ENCODE results near the gene BANP. TPM values are rescaled to one million over a fixed set of nuclear protein-coding genes. Genes with fewer than 3 reads are reported as not detected.
"Not testable (repeated sequence)": the region's sequence is repeated elsewhere in the genome, so short reads cannot be mapped to it uniquely, and the experiment has no call there.

BANP gene
- total RNA-seq, 8 experiments from 2014 or later: 12.9 to 28.1 (median 18.5) TPM

GRCh38 chr16:88071908-88072307 is 120.7 kb downstream of the BANP start:
- WGBS, 10 experiments: 98 to 100% (median 100%) methylated on average over 1 to 11 of the region's 33 CpGs; no CpG with 5 or more reads in 7 of the 10 experiments
- no peak overlapping the region for H3K4me3 ChIP-seq
- no peaks in the 10 kb centered on the region for H3K4me1 ChIP-seq (replicated peaks in 1 of 2)
- ATAC-seq (replicated peaks in 6 of 8): no peak
- in situ Hi-C loops (cut with MboI; ENCODE audit: low pct_unique_long_range_greater_than_20kb in 2 of 9, low sequenced_read_pairs in 9 of 9, unreplicated experiment in 9 of 9): no loop called here
- no peak overlapping the region for H3K27ac ChIP-seq

GRCh38 chr16:88072571-88073001 is 121.4 kb downstream of the BANP start:
- 94 to 100% (median 100%) methylated on average over 1 to 6 of the region's 23 CpGs; no CpG with 5 or more reads in 7 of the 10 experiments for WGBS, 10 experiments

DNA sequence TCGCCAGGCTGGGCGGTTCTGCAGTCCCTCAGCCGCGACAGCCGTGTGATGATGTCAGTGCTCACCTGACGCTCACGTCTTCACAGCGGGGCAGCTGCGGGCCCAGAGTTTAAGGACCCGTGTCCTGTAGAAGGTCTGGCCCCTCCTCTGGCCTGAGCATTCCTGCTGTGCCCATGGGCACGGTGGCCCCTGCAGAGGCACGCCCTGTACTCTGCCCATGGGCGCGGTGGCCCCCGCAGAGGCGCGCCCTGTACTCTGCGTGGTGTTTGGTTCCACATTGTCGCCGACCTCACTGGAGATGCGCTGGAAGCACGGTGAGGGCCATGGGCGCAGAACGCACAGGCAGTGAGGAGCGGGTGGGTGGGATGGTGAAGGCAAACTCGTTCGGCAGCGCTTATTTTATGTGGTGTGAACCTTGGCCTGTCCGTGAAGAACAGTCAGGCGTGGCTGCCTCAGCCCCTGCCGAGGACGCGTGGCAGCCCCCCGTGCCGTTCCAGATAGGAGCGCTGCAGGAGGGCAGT is 122.0 kb downstream of the BANP start:
- Histone ChIP-seq H3K4me3 (no peak overlapping the region), H3K4me1 (replicated peaks in 1 of 2) (no peaks in the 10 kb centered on the region), H3K27ac (no peak overlapping the region)
- in situ Hi-C loops (cut with MboI; ENCODE audit: low pct_unique_long_range_greater_than_20kb in 2 of 9, low sequenced_read_pairs in 9 of 9, unreplicated experiment in 9 of 9): no loop called here
- ATAC-seq (replicated peaks in 6 of 8): no peak
- WGBS, 10 experiments: 80 to 100% (median 93%) methylated on average over 2 to 5 of the region's 36 CpGs; no CpG with 5 or more reads in 6 of the 10 experiments

More at GRCh38 chr16:88072571-88073001, 121.4 kb downstream of the BANP start:
- no peaks in the 10 kb centered on the region for H3K4me1 ChIP-seq (replicated peaks in 1 of 2)
- H3K4me3 ChIP-seq: no peak overlapping the region
- in situ Hi-C loops (cut with MboI; ENCODE audit: low pct_unique_long_range_greater_than_20kb in 2 of 9, low sequenced_read_pairs in 9 of 9, unreplicated experiment in 9 of 9): no loop called here
- H3K27ac ChIP-seq: no peak overlapping the region
- ATAC-seq (replicated peaks in 6 of 8): no peak

GRCh38 chr16:88074041-88074440 is 122.8 kb downstream of the BANP start:
- no peak for ATAC-seq (replicated peaks in 6 of 8)
- in situ Hi-C loops (cut with MboI; ENCODE audit: low pct_unique_long_range_greater_than_20kb in 2 of 9, low sequenced_read_pairs in 9 of 9, unreplicated experiment in 9 of 9): no loop called here
- 92 to 100% (median 100%) methylated on average over 1 to 3 of the region's 6 CpGs; no CpG with 5 or more reads in 7 of the 10 experiments for WGBS, 10 experiments

GRCh38 chr16:88076211-88076931 is 125.1 kb downstream of the BANP start:
- H3K27ac ChIP-seq: no peak overlapping the region
- in situ Hi-C loops (cut with MboI; ENCODE audit: low pct_unique_long_range_greater_than_20kb in 2 of 9, low sequenced_read_pairs in 9 of 9, unreplicated experiment in 9 of 9): no loop called here
- no peaks in the 10 kb centered on the region for H3K4me1 ChIP-seq (replicated peaks in 1 of 2)
- 92 to 99% (median 94%) methylated on average over 9 to 22 of the region's 57 CpGs; no CpG with 5 or more reads in 5 of the 10 experiments for WGBS, 10 experiments
- no peak overlapping the region for H3K4me3 ChIP-seq
- no peak for ATAC-seq (replicated peaks in 6 of 8)

More at GRCh38 chr16:88074041-88074440, 122.8 kb downstream of the BANP start:
- Histone ChIP-seq H3K4me1 (replicated peaks in 1 of 2) (no peaks in the 10 kb centered on the region), H3K4me3 (no peak overlapping the region), H3K27ac (no peak overlapping the region)

GRCh38 chr16:88076932-88077320 is 125.7 kb downstream of the BANP start:
- peak in 2 of 8 experiments; percentile 7 to 26 for ATAC-seq (replicated peaks in 6 of 8)
- H3K27ac ChIP-seq: not testable (repeated sequence)

DNA sequence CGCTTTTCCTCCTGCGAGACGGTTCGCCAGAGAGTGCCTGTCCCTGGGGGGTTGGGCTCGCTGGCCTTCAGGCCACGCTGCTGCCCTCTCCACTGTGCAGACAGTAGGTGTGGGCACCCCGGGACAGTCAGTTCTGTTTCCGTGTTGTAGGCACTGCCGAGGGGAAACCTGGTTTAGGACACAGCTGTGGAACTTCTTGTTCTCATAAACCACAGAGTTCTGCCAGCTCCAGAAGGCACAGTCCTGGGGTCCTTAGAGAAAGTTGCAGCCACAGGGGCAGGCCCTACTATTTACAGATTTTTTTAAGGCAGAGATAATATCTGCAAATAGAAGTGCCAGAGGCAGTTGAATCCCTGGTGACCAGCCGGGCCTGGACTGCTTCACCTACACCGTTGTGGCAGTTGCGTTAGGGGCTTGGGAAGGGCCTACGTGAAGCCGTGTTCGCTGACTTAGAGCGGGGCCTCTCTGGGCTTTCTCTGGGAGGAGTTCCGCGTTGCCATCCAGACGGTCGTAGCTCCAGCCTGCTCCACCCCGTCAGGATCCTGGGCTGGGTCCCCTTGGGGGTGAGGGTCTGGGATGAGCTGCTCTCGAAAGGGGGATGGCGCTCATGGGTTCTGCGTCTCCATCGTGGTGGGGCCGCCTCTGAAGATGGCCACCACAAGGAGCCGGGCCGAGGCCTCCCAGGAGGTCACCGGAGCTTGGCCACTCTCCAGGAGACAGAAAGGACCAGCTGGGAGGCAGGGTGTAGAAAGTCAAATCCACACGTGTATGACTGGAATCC is 126.3 kb downstream of the BANP start:
- 76 to 100% (median 94%) methylated on average over 2 to 6 of the region's 30 CpGs; no CpG with 5 or more reads in 3 of the 10 experiments for WGBS, 10 experiments
- no peak overlapping the region for H3K4me3 ChIP-seq
- in situ Hi-C loops (cut with MboI; ENCODE audit: low pct_unique_long_range_greater_than_20kb in 2 of 9, low sequenced_read_pairs in 9 of 9, unreplicated experiment in 9 of 9): no loop called here
- no peaks in the 10 kb centered on the region for H3K4me1 ChIP-seq (replicated peaks in 1 of 2)
- ATAC-seq (replicated peaks in 6 of 8): peak in 2 of 8 experiments; percentile 25 to 48
- H3K27ac ChIP-seq: no peak overlapping the region

More at GRCh38 chr16:88076932-88077320, 125.7 kb downstream of the BANP start:
- whole genome bisulfite sequencing, 10 experiments: 80 to 92% (median 83%) methylated on average over 1 to 2 of the region's 5 CpGs; no CpG with 5 or more reads in 7 of the 10 experiments
- H3K4me1 ChIP-seq (replicated peaks in 1 of 2); H3K4me3 ChIP-seq; in situ Hi-C loops (cut with MboI; ENCODE audit: low pct_unique_long_range_greater_than_20kb in 2 of 9, low sequenced_read_pairs in 9 of 9, unreplicated experiment in 9 of 9): not testable (repeated sequence)

DNA sequence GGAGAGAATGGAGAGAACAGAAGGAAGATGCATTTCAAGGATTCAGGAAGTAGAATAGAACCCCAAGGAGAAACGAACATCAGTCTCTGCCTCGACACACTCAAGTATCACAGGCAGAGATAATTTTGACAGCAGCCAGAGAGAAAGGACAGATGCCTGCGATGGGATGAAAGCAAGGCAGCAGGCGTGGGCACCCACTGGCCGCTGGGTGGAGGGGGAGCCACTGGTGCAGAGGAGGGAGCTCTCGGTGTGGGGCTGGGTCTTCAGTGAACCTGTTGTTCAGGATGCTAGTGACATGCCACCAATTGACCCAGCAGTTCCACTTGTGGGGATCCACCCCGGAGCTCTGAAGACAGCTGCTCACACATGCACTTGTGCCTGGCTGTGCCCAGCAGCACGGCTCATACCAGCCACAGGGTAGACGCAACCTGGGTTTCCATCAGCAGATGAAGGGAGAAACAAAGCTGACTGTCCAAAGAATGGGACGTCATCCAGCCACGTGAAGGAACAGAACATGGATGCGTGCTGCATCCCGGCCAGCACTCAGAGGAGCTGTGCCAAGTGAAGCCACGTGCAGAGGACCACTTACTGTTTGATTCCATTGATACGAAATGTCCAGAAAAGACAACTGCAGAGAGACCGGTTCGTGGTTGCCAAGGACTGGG is 127.0 kb downstream of the BANP start:
- no peak overlapping the region for H3K27ac ChIP-seq
- in situ Hi-C loops (cut with MboI; ENCODE audit: low pct_unique_long_range_greater_than_20kb in 2 of 9, low sequenced_read_pairs in 9 of 9, unreplicated experiment in 9 of 9): no loop called here
- H3K4me1 ChIP-seq (replicated peaks in 1 of 2): no peaks in the 10 kb centered on the region
- H3K4me3 ChIP-seq: no peak overlapping the region
- 68 to 100% (median 96%) methylated on average over 1 to 10 of the region's 17 CpGs; no CpG with 5 or more reads in 1 of the 10 experiments for WGBS, 10 experiments
- ATAC-seq (replicated peaks in 6 of 8): no peak

GRCh38 chr16:88083582-88083981 is 132.3 kb downstream of the BANP start:
- H3K4me1 ChIP-seq (replicated peaks in 1 of 2): peaks cover 4 to 10% of the 10 kb centered on the region in 2 donors
- no peak for ATAC-seq (replicated peaks in 6 of 8)
- WGBS, 10 experiments: 94% methylated on average over 3 of the region's 9 CpGs; no CpG with 5 or more reads in 9 of the 10 experiments
- H3K27ac ChIP-seq: no peak overlapping the region
- no peak overlapping the region for H3K4me3 ChIP-seq
- in situ Hi-C loops (cut with MboI; ENCODE audit: low pct_unique_long_range_greater_than_20kb in 2 of 9, low sequenced_read_pairs in 9 of 9, unreplicated experiment in 9 of 9): no loop called here

GRCh38 chr16:88084881-88085280 is 133.6 kb downstream of the BANP start:
- Histone ChIP-seq H3K27ac (no peak overlapping the region), H3K4me1 (replicated peaks in 1 of 2) (peaks cover 4 to 10% of the 10 kb centered on the region in 2 donors), H3K4me3 (no peak overlapping the region)
- in situ Hi-C loops (cut with MboI; ENCODE audit: low pct_unique_long_range_greater_than_20kb in 2 of 9, low sequenced_read_pairs in 9 of 9, unreplicated experiment in 9 of 9): no loop called here
- 0 to 100% (median 50%) methylated on average over 1 to 3 of the region's 3 CpGs; no CpG with 5 or more reads in 1 of the 10 experiments for WGBS, 10 experiments
- peak in 7 of 8 experiments; percentile 22 to 79 (median 68) for ATAC-seq (replicated peaks in 6 of 8)

- Histone ChIP-seq H3K27ac (peak overlapping the region in 1 of 2 donors; percentile 26), H3K4me1 (replicated peaks in 1 of 2) (peaks cover 8 to 14% of the 10 kb centered on the region in 2 donors), H3K4me3 (no peak overlapping the region)
- WGBS, 10 experiments: 20 to 100% (median 46%) methylated on average over 1 to 8 of the region's 34 CpGs; no CpG with 5 or more reads in 5 of the 10 experiments
- in situ Hi-C loops (cut with MboI; ENCODE audit: low pct_unique_long_range_greater_than_20kb in 2 of 9, low sequenced_read_pairs in 9 of 9, unreplicated experiment in 9 of 9): no loop called here
- ATAC-seq (replicated peaks in 6 of 8): peak in 5 of 8 experiments; percentile 1 to 36 (median 24)
Observed at GRCh38 chr16:88086571-88087516, 135.6 kb downstream of the BANP start.

DNA sequence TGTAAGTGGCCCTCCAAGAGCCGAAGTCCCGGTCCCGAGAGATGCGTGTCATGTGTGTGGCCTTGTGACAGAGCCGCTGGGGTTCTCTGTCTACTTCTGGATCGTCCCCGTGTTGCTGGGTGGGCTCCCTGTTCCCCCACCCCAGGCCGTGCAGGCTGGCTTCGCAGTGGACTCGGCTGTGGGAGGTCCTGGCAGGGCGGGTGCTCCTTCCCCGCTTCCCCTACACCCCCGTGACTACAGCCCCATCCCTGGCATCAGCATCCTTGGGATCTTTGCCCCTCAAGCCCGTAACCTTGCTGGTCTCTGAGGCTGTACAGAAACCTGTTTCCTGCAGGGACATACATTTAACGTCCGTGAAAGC is 136.3 kb downstream of the BANP start:
- no peak for ATAC-seq (replicated peaks in 6 of 8)
- H3K4me3 ChIP-seq: no peak overlapping the region
- H3K4me1 ChIP-seq (replicated peaks in 1 of 2): peaks cover 10 to 16% of the 10 kb centered on the region in 2 donors
- H3K27ac ChIP-seq: no peak overlapping the region
- WGBS, 10 experiments: 87 to 100% methylated on average over 1 to 3 of the region's 16 CpGs; no CpG with 5 or more reads in 8 of the 10 experiments
- in situ Hi-C loops (cut with MboI; ENCODE audit: low pct_unique_long_range_greater_than_20kb in 2 of 9, low sequenced_read_pairs in 9 of 9, unreplicated experiment in 9 of 9): no loop called here

Data from motor neuron (in vitro differentiated cells).